SU-DHL-6 (cell line): ENCODE data around the gene AMACR.
"Not testable (repeated sequence)": the region's sequence is repeated elsewhere in the genome, so short reads cannot be mapped to it uniquely, and the experiment has no call there.

ENCODE experiments used
- H2AFZ ChIP-seq: fragments of 200-600 bp; sonication (generic); 2 replicates; pipeline ENCODE4 v1.6.1; 2014; ENCODE audit warnings: low read depth, mild to moderate bottlenecking, moderate library complexity, mixed read lengths, antibody characterized with exemption, low read length; ENCODE audit not compliant: severe bottlenecking
- H3F3A ChIP-seq: fragments of 200-600 bp; shearing (Covaris generic); 2 replicates; pipeline ENCODE4 v1.6.0; 2016; ENCODE audit warnings: antibody characterized with exemption, mild to moderate bottlenecking; ENCODE audit not compliant: insufficient read depth
- H3K27ac ChIP-seq: fragments of 200-600 bp; sonication (generic); 2 replicates; pipeline ENCODE4 v1.5.1; 2016; ENCODE audit warnings: low read depth, mild to moderate bottlenecking, low read length, moderate library complexity, mixed read lengths
- H3K27me3 ChIP-seq: fragments of 200-600 bp; sonication (generic), shearing (Covaris generic); 2 replicates; pipeline ENCODE4 v1.6.0; 2014; ENCODE audit warnings: mild to moderate bottlenecking, low read length
- H3K36me3 ChIP-seq: fragments of 200-600 bp; sonication (generic); 2 replicates; pipeline ENCODE4 v1.6.1; 2014; ENCODE audit warnings: mild to moderate bottlenecking, low read length, mixed read lengths
- H3K4me2 ChIP-seq: fragments of 300-600, 200-600 bp; shearing (Covaris generic), sonication (generic); 2 replicates; pipeline ENCODE4 v1.6.0; 2014; ENCODE audit warnings: low read length, low read depth, mild to moderate bottlenecking; ENCODE audit not compliant: poor library complexity, severe bottlenecking
- H3K4me3 ChIP-seq: fragments of 200-600 bp; sonication (generic); 2 replicates; pipeline ENCODE4 v1.5.1; 2014; ENCODE audit warnings: antibody characterized with exemption, low read length, mild to moderate bottlenecking, mixed read lengths; ENCODE audit not compliant: insufficient read depth, poor library complexity, severe bottlenecking
- H3K79me2 ChIP-seq: fragments of 200-600 bp; sonication (generic); 2 replicates; pipeline ENCODE4 v1.6.1; 2014; ENCODE audit warnings: mild to moderate bottlenecking, low read length, moderate library complexity; ENCODE audit not compliant: insufficient read depth
- H3K9ac ChIP-seq: fragments of 200-600 bp; sonication (generic); 2 replicates; pipeline ENCODE4 v1.7.0; 2014; ENCODE audit warnings: mild to moderate bottlenecking, low read length
- H3K9me2 ChIP-seq: fragments of 200-600 bp; sonication (generic); replicated peaks from 2 replicates; pipeline ENCODE4 v1.6.1; 2014; ENCODE audit warnings: low read length; ENCODE audit not compliant: insufficient read depth
- H3K9me3 ChIP-seq: fragments of 200-600 bp; sonication (generic); 2 replicates; pipeline ENCODE4 v1.6.1; 2014; ENCODE audit warnings: low read length, mixed read lengths; ENCODE audit not compliant: insufficient read depth
- H4K20me1 ChIP-seq: fragments of 200-600 bp; sonication (generic); 2 replicates; pipeline ENCODE4 v1.6.1; 2014; ENCODE audit warnings: low read depth, mild to moderate bottlenecking, antibody characterized with exemption, low read length, moderate library complexity, mixed read lengths
- CTCF ChIP-seq: fragments of 200-600 bp; sonication (generic); IDR thresholded peaks from one replicate; pipeline ENCODE4 v1.5.1; 2017; ENCODE audit warnings: antibody characterized with exemption, mild to moderate bottlenecking, low read length, moderate library complexity; ENCODE audit not compliant: insufficient read depth, poor library complexity, severe bottlenecking
- EZH2phosphoT487 ChIP-seq: fragments of 200-600 bp; sonication (generic), shearing (Covaris generic); conservative IDR thresholded peaks from 2 replicates; pipeline ENCODE4 v1.6.1; 2018; ENCODE audit warnings: mild to moderate bottlenecking, antibody characterized with exemption, low read length, moderate library complexity, mixed read lengths

AMACR gene

GRCh38 chr5:34031117-34031516 is 23.3 kb upstream of the AMACR start:
- H3K36me3 ChIP-seq, result no peaks in the 10 kb centered on the region

GRCh38 chr5:34030585-34030984 is 22.7 kb upstream of the AMACR start:
- not testable (repeated sequence) for H3K9me2 ChIP-seq, H4K20me1 ChIP-seq, H3K27ac ChIP-seq, H3K27me3 ChIP-seq, H3K4me2 ChIP-seq, H3K9me3 ChIP-seq, H3K9ac ChIP-seq, H2AFZ ChIP-seq, H3K36me3 ChIP-seq, H3K4me3 ChIP-seq, H3K79me2 ChIP-seq, H3F3A ChIP-seq

More at GRCh38 chr5:34031117-34031516, 23.3 kb upstream of the AMACR start:
- no peaks in the 10 kb centered on the region for H3K9me2 ChIP-seq
- no peaks in the 10 kb centered on the region for H4K20me1 ChIP-seq
- no peak overlapping the region for H2AFZ ChIP-seq
- no peaks in the 10 kb centered on the region for H3K79me2 ChIP-seq
- H3K4me3 ChIP-seq, result no peak overlapping the region
- no peaks in the 10 kb centered on the region for H3K9me3 ChIP-seq
- H3K27me3 ChIP-seq, result no peaks in the 10 kb centered on the region
- no peak overlapping the region for H3K27ac ChIP-seq
- TF ChIP-seq CTCF (no peak), EZH2phosphoT487 (no peak)
- no peak overlapping the region for H3K9ac ChIP-seq
- H3F3A ChIP-seq, result no peaks in the 10 kb centered on the region
- H3K4me2 ChIP-seq, result no peak overlapping the region

GRCh38 chr5:34030048-34030447 is 22.2 kb upstream of the AMACR start:
- Histone ChIP-seq H3K9me3 (no peaks in the 10 kb centered on the region), H3K27ac (no peak overlapping the region), H3K36me3 (no peaks in the 10 kb centered on the region), H4K20me1 (no peaks in the 10 kb centered on the region), H3K27me3 (no peaks in the 10 kb centered on the region), H3F3A (no peaks in the 10 kb centered on the region), H3K4me2 (no peak overlapping the region), H3K9me2 (no peaks in the 10 kb centered on the region), H3K79me2 (no peaks in the 10 kb centered on the region), H3K4me3 (no peak overlapping the region), H3K9ac (no peak overlapping the region), H2AFZ (no peak overlapping the region)
- TF ChIP-seq EZH2phosphoT487 (no peak), CTCF (no peak)

- Histone ChIP-seq H3K27me3 (no peaks in the 10 kb centered on the region), H3K9me2 (no peaks in the 10 kb centered on the region), H3K79me2 (no peaks in the 10 kb centered on the region), H3K27ac (no peak overlapping the region), H3F3A (no peaks in the 10 kb centered on the region), H3K9ac (no peak overlapping the region), H3K9me3 (no peaks in the 10 kb centered on the region), H3K4me2 (no peak overlapping the region), H3K36me3 (no peaks in the 10 kb centered on the region), H4K20me1 (no peaks in the 10 kb centered on the region), H2AFZ (no peak overlapping the region), H3K4me3 (no peak overlapping the region)
- TF ChIP-seq CTCF (no peak), EZH2phosphoT487 (no peak)
Observed at GRCh38 chr5:34028349-34028748, 20.5 kb upstream of the AMACR start.
